Retinal pigment epithelial cell (primary cell): ENCODE measurements around the gene STEAP1.
"Not testable (repeated sequence)": the region's sequence is repeated elsewhere in the genome, so short reads cannot be mapped to it uniquely, and the experiment has no call there.

ENCODE experiments used
- DNase-seq: peaks from one replicate; pipeline ENCODE4 v3.0.0-alpha.2; 2010; ENCODE audit warnings: low read depth
- H3K4me3 ChIP-seq: 2 replicates; pipeline ENCODE4 v1.5.1; 2011; ENCODE audit warnings: mild to moderate bottlenecking, low read length, control low read depth, moderate library complexity
- CTCF ChIP-seq: conservative IDR thresholded peaks from 2 replicates; pipeline ENCODE4 v1.5.1; 2011; ENCODE audit warnings: low read depth, low read length, control low read depth, inconsistent platforms

STEAP1 gene

GRCh38 chr7:90153943-90154771, at the start of gene STEAP1:
Gene STEAP1 (plus strand): TSS chr7:90154469. CDS start chr7:90159789, 5,320 bp downstream.
- TF ChIP-seq CTCF, result peak; percentile 78
- peak within 1 kb of the TSS; percentile 55 for H3K4me3 ChIP-seq
- DNase-seq, result peak; percentile 35

- not testable (repeated sequence) for DNase-seq, H3K4me3 ChIP-seq
These were observed 39.3 kb upstream of the STEAP1 start for GRCh38 chr7:90114972-90115371.

- H3K4me3 ChIP-seq, result peak overlapping the region; percentile 56
- not testable (repeated sequence) for DNase-seq
These were observed 35.6 kb upstream of the STEAP1 start for GRCh38 chr7:90118551-90119177.

GRCh38 chr7:90119178-90119971, 34.9 kb upstream of the STEAP1 start:
- no peak for DNase-seq
- H3K4me3 ChIP-seq, result peak overlapping the region; percentile 56

GRCh38 chr7:90120205-90120604, 34.1 kb upstream of the STEAP1 start:
- H3K4me3 ChIP-seq, DNase-seq: not testable (repeated sequence)

More at GRCh38 chr7:90119178-90119971, 34.9 kb upstream of the STEAP1 start:
- no peak for TF ChIP-seq CTCF

GRCh38 chr7:90131746-90132145, 22.5 kb upstream of the STEAP1 start:
- DNase-seq, H3K4me3 ChIP-seq: not testable (repeated sequence)

GRCh38 chr7:90147079-90147960, 6.9 kb upstream of the STEAP1 start:
- DNase-seq, H3K4me3 ChIP-seq: not testable (repeated sequence)

GRCh38 chr7:90149428-90149827, 4.8 kb upstream of the STEAP1 start:
- TF ChIP-seq CTCF, result peak; percentile 54
- DNase-seq, result not testable (repeated sequence)

GRCh38 chr7:90151884-90152283, 2.4 kb upstream of the STEAP1 start:
- not testable (repeated sequence) for DNase-seq, H3K4me3 ChIP-seq

More at GRCh38 chr7:90149428-90149827, 4.8 kb upstream of the STEAP1 start:
- not testable (repeated sequence) for H3K4me3 ChIP-seq
